ENCODE results near the gene TBXAS1.

The TBXAS1 gene

DNA sequence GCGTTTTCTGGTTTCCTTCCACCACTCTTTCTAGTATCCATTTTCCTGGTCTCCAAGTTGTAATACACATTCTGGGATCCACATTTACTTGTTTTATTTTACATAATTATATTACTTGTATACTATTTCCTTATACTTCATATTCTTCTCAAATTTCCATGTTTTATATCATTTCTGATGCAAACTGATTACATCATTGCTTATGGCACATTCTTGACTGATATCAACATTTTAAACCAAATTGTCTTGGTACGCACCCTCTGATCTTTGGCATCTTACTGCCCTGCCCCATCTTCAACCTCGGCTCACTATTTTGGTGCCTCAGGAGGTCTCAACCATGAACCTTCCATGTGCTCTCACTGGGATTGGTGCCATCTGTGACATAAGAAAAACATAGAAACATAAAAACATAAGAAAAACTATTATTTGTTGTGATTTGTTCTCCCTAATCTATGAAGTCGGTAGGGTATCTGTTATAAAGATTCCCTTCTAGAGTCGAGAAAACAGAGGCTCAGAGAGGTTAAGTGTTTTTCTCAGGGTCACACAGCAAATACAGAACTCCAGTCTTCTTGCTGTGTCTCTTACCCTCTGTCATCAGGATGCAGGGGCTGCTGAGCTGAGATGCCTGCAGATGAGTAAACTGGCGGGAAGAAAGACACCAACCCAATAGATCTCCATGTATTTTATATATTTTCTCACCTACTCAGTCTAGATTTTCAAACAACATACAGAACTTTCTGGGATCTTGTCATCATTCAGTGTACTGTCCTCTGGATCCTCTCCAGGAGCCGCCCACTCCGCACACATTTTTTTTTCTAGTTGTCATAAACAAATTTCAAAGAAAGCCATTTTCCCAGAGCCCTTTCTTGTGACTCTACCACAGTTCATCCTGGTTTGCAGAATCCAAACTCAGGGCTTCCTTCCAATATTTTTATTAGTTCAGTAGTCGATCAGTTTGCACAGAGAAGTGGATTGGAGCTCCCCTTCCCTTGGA is 154.2 kb downstream of the TBXAS1 start:
- no peak for DNase-seq (ENCODE audit: low spot score)

DNA sequence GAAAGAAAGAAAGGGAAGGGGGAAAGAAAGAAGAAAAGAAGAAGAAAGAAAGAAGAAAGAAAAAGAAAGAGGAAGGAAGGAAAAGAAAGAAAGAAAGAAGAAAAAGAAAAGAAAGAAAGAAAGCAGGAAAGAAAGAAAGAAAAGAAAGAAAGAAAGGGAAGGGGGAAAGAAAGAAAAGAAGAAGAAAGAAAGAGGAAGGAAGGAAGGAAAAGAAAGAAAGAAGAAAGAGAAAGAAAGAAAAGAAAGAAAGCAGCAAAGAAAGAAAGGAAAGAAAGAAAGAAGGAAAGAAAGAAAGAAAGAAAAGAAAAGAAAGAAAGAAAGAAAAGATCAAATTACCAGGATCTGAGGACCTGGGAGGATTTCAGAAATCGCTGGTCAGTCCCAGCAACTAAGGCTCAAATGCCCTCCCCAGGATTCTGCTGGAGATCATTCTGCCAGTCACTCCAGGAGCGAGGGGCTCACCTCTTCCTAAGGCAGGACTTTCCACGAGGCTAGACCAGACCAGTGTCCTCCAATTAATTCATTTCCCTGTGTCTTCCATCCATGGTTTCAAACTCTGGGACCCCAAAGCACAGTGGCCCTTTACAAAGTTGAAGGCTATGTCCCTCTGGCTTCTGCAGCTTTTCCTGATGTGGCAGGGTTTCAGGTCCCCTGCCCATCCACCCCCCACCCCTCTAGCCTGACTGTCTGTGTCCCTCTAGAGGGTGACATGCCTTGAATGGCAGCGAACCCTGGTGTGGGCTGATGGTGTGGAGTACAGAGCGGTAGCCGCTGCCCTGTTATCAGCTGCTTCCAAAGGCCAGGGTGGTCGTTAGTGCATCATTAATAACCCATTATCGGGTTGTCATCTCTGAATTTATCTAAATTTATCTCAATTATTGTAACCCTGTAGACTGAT is 155.8 kb downstream of the TBXAS1 start:
- DNase-seq (ENCODE audit: low spot score), result no peak

DNA sequence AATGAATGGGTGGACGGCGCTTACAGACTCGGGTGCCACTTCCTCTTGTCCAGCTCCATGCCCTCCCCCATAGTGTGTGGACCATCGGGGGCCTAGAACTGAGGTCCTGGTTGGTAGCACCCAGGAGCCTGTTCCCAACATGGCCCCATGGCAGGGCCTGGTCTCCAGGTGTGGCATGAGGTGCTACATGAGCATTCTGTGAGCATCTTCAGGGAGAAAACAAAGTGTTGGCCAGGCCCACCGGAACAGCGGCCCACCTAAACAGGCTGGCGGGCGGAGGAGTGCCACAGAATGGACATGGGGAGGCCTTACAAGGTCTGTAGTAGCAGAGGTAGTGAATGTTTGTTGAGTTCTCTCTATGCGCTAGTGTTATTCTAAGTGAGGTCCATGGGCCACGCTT is 156.7 kb downstream of the TBXAS1 start:
- no peak for DNase-seq (ENCODE audit: low spot score)

DNA sequence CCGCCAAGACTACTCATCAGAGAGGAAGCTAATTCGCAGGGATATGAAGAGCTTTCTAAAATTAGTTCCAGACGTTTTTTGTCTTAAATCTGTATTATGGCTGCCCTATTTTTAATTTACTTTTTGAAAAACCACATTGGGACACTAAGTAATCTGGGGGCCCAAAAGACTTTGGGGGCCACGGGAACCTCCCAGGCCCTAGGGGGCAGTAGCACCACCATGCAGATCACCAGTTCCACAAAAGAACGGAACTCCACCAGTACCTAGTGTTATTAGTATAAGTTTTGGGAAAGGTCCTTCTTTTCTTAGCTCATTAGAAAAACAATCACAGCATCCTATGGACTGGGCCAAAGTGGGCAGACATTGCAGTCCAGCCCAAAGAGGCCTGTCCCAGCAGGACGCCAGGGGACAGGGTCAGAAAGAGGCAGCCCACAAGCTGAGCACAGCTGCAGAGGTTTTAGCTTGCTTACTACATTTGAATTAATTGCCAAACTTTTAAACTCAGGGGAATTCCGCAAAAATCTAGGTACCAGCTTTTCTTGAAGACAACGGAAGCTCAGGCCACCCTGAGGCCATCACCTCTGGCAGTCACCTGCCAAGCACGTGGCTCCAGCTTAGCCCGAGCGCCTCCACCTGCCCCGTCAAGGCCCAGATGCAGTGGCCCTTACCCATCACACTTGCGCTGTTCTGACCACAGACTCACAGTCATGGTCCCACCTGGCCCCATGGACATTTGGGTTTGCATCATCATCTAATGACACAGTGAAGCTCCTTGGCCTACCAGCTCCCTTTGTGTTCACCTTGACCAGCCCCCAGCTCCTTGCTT is 158.8 kb downstream of the TBXAS1 start:
- no peak for DNase-seq (ENCODE audit: low spot score)

DNA sequence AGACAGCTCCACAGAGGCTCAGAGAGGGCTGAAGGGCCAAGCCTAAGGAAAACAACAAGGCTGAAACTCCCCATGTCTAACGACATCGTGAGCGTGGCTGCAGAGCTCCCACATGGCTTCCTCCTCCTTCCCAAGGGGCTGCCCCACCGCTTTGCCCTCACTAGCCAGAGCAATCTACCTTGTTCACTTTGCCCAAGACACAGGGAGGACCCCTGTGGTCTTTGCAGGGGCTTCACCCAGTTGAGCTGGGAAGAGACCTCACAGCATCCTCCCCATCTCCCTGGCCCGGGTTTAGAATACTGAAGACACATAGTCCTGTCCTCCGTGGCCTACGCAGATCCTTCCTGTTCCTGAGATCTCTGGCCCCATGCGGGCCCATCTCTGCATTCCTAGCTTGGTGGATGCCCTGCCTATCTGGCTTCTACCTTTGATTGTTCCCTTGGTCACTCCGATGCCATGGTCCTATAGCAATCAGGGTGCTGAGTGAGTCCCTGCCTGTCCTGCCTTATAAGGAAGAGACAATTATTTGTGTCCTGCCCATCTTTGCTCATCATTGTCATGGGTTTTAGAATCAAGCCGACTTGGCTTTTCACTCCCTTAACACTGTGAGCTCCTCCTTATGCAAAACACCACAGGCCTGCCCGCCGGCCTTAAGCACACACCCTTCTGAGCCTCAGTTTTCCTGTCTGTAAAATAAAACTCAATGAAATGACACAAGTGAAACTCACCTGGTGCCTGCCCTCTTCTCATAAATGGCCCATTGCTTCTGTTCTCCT is 160.5 kb downstream of the TBXAS1 start:
- no peak for DNase-seq (ENCODE audit: low spot score)

DNA sequence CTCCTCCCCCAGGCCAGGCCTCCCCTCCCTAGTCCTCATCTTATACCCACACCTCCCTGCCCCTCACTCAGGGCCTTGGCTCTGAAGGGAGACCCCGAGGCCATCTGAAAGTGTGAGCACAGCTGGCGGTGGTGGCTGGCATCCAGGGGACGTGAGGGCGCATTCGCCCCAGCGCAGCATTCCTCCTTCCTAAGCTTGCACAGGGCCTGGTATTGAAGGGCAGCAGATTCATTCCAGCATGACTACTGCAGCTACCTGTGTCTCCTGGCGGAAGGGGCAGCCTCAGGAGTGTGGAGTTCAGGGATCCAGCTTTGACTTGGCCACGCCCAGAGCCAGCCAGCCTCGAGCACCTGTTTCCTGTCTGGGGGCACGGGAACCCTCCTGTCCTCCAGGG is 161.1 kb downstream of the TBXAS1 start:
- no peak for DNase-seq (ENCODE audit: low spot score)

DNA sequence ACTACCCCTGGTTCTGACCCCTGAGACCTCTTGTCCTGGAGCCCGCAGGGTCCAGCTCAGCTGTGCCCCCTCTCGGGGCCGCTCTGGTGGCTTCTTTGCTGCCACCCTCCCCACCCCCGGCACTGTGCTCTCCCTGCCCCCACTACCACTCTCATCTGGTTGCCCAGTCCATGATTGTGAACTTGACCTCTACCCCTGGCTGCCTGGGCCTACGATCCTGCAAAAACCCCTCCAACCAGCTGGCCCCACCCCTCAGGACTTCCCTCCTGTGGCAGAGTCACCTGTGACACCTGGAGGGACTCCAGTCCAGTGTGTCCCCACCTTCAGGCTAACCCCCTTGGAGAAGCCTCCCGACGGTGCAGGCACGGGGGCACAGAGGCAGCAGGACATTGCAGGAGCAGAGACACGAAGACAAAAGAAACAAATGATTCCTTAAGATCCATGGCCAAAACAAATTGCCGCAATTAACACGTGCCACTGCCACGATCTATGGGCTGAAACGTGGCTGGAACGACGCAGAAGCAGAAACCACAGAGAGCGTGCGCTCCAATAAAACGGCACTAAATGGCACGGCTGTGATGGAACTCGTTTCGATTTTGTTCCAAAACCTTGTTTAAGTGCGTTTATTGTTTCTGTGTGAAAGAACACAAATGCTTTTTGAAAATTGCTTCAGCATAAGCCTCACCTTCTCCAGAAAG is 161.7 kb downstream of the TBXAS1 start:
- no peak for DNase-seq (ENCODE audit: low spot score)

DNA sequence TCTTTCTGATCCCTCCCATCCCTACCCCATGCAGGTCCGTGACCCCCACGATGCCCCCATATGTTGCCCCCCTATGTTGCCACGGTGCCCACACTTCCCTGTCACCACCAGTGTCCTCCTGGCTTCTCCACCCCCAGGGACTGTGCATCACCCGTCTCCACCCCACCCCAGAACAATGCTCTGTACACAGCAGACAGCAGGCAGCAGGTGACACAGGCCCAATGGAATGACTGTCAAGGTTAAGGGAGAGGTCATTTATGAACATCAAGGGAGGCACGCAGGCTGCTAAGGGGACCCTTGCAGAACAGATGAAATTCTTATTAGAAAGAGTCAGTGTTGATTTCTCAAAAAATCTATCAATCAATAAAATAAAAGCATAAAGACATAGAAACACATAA is 162.2 kb downstream of the TBXAS1 start:
- DNase-seq (ENCODE audit: low spot score), result no peak

DNA sequence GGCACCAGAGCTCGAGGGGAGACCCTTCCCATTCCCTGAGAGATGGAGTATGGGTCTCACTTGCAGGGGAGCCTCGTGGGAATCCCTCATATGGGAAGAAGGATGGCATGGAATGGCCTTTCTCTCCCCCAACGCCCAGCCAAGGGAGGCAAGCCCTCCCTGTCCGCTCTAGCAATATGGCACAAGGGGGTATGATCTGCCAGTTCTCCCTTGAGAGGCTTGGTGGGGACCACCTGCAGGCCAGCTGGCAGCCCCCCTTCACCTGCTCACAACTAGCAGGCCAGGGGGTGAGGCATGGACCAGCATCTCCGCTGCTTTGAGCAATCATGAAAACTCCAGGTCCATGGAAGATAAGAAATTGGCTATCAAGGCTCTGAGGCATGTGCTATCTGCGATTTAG is 162.8 kb downstream of the TBXAS1 start:
- no peak for DNase-seq (ENCODE audit: low spot score)

DNA sequence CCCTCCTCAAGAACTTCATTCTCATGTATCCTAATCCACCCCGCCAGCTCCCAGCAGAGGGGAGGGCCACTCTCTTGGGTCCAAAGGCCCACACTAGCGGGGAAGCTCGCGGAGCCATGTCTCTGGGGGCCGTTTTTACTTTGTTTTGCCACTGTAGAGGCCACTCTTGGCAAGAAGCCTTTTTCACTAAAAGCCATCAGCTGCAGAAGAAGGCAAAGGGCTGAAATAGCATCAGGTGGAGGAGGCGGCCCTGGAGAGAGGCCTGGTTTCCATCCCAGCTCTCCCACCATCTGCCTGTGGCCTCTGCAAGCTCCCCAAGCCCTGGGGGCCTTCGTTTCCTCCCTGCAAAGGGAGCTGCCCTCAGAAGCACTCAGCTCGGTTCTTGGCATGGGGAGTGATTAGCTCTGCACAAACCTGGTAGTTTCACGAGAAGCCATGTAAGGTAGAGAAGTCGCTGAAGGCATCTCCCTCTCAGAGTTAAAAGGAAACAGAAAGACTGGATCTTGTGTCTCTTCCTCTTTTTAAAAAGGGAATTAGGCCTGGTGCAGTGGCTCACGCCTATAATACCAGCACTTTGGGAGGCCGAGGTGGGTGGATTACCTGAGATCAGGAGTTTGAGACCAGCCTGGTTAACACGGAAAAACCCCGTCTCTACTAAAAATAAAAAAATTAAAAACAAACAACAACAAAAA is 163.4 kb downstream of the TBXAS1 start:
- DNase-seq (ENCODE audit: low spot score), result no peak

DNA sequence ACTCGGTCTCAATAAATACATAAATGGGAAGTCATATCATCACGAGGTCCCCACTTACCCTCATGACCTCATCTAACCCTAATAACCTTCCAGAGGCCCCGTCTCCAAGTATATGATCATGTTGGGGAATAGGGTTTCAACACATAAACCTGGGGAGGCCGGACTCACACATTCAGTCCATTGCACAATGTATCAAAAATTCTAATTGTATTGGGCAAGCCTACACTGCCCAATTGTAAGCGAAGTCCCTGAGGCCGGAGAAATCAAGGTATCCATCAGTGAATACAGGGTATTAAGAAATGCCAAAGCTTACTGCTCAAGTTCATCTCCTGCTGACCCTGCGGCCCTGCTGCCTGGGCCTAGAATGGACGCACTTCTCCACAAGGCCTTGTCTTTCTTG is 164.1 kb downstream of the TBXAS1 start:
- no peak for DNase-seq (ENCODE audit: low spot score)

DNA sequence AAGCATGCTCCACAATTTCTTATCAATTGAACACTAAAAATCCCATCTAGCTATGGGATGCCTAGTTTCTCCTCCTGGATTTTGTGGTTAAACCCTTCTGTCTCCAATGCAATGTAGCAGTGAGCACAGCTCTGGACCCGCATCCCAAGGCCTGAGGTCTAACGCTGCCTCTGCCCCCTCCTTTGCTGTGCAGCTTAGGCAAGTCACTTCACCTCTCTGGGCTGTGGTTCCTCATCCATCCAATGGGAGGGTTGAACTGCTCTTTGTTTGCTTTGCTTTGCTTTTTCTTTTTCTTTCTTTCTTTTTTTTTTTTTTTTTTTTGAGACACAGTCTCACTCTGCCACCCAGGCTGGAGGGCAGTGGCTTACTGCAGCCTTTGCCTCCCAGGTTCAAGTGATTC is 164.5 kb downstream of the TBXAS1 start:
- no peak for DNase-seq (ENCODE audit: low spot score)

DNA sequence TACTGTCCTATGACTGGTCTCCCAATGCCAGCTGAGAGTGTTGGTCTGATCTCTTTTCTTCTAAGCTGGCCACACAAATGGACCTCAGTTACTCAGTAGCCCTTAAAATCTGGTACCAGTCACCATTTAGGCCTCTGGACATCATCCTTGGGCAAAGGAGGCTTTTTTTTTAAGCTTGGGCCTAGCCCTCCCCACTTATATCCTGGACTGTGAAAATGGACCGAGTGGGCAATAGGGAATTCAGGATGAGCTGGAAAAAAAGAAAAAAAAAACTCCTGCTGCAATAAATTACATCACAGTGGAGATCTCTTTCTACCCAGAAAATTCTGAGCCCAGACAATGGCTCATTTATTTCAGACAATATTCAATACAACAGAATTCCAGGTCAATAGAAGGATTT is 165.3 kb downstream of the TBXAS1 start:
- DNase-seq (ENCODE audit: low spot score), result no peak

DNA sequence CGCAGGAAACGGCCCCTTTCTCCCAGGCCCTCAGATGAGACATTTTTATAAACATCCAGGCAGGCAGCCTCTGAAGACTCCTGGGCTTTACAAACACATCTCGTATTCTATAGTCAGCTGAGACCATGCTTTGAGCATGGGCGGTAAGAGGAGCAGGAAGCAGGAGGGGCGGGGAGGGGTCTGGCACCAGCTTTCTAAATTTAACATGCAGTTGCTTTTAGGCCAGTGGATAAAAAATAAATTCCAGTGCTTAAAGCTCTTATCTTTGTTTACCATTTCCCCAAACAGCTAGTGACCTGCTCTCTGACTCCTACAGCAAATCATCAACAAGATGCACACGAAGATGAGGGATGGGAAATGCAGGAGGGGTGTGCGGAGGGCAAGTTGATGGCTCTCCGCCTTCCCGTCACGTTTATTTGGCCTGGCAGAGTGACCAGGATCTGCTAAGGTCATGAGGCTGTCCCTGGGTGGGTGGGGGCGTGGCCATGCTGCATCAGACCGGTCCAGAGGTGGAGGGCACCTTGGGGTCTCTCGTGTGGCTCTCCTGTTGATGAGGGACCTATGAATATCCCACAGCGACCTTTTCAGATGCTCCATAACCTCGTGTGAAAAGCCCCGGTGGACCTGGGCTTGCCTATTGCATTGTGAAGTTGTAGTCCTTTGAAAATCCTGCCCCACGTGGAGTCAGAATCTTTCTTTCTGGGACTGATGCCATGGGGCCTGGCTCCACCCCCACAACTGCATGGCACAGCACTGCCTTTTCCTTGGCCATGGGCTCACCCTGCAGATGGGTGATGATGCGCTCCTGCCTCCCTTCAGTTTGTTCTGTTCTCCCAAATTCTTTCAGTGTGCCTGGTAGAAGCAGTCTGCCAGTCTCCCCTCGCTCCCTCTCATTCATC is 166.2 kb downstream of the TBXAS1 start:
- no peak for DNase-seq (ENCODE audit: low spot score)

DNA sequence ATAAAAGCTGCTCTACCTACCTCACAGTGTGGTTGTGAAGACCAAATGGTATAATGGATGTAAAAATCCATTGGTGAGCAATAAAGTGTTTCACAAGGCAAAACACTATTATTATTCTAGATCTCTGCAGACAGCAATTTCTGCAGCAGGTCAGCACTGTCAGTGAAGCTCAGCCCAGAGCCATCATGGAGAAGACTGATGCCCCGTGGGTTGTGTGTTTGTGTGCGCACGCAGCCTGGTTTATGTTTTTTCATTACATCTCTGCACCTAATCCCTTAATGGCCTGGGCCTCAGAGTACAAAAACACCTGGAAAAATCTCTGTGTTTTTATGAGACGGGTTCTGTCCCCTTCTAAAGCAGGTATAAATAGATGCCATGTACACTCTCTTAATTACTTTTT is 169.5 kb downstream of the TBXAS1 start:
- DNase-seq (ENCODE audit: low spot score), result no peak

DNA sequence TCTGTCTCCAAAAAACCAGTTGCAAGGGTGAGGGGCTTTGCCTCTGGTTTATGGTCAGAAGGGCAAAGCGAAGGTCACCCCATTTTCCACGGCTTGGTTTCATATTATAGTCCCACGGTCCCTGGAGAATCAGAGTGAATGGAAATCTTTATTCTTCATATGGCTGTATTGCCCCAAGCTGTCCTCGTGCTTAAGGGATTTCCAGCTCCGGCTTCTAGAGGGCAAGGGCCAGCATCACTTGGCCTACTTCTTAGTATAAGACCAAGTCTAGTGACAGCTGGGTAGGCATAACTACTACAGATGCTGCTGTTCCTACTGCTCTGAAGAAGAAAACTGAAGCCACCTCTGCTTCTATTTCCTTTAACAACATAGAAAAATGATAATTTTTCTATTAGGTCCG is 170.5 kb downstream of the TBXAS1 start:
- no peak for DNase-seq (ENCODE audit: low spot score)

DNA sequence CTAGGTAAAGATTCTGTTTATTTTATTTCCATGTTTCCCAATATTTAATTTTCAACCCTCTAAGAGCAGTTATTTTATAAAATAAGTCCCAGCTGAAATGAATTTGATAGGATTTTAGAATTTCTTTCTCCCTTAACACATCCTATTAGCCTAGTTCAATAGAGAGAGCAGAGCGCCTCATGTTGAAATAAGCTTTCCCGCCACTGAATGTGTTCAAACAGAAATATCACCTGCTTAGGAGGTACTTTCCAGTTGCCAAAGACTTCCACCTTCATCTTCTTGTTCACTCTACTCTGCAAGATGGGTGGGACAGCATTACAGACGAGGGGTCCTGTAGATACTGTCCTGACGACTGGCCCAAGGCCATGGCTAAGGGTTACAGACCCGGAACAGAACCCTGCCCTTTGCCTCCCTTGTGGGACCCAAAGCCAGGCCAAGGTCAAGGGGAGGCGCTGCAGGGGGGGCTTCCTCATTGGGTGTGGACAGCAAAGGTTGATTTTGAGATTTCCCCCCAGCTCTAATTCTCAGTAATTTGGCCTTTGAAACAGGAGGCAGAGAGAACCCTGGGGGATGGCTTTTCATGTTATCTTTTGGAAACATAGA is 171.7 kb downstream of the TBXAS1 start:
- no peak for DNase-seq (ENCODE audit: low spot score)

DNA sequence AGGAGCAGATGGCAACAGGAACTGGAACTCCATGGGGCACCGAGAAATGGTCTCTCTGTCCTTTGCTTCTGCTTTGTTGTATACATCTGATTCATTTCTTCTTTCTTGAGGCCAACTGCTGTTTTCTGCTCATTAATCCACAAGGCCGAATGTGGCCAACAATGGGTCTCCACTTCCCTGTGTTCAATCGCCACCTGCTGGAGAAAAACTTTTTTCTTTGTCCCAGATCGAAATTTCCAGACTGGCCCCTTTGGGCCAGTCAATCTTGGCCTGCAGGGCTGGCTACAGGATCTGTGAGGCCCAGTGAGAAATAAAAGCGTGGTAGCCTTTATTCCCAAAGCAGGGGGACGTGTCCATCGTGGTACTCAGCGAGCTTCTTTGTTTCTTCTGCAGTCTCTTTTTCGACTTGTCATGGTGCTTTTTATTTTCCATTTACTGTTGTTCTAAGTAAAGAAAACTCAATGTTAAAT is 174.9 kb downstream of the TBXAS1 start:
- peak; percentile 77 for DNase-seq (ENCODE audit: low spot score)

All from iPS-NIHi11 (cell line).